ENCODE data around the gene PLEKHA4. TPM values are rescaled to one million over a fixed set of nuclear protein-coding genes. Genes with fewer than 3 reads are reported as not detected.

PLEKHA4 gene
- total and polyA plus RNA-seq, 7 donors: 13.8 to 44.7 (median 20.7) TPM

- 82 to 88% methylated on average over 2 of the region's 2 CpGs for WGBS, 2 donors
- no peak overlapping the region for H3K4me3 ChIP-seq
- TF ChIP-seq EP300 (IDR thresholded peaks at IDR 0.05) (no peak), POLR2A (IDR thresholded peaks at IDR 0.05) (no peak), POLR2AphosphoS5 (IDR thresholded peaks at IDR 0.05) (no peak), CTCF (IDR thresholded peaks at IDR 0.05) (no peak)
- H3K27ac ChIP-seq: no peak overlapping the region
- intact Hi-C loops (cut with DNase I): no loop called here
- peaks cover 0 to 32% (median 6%) of the 10 kb centered on the region in 4 donors for H3K36me3 ChIP-seq
- no peaks in the 10 kb centered on the region for H3K9me3 ChIP-seq
- no peaks in the 10 kb centered on the region for H3K27me3 ChIP-seq
- DNase-seq: no peak
- no peaks in the 10 kb centered on the region for H3K4me1 ChIP-seq
Measured at GRCh38 chr19:48844472-48844871, 23.9 kb downstream of the PLEKHA4 start.

GRCh38 chr19:48842789-48843162 is 25.6 kb downstream of the PLEKHA4 start:
- intact Hi-C loops (cut with DNase I): no loop called here
- WGBS, 2 donors: 38 to 46% methylated on average over 2 of the region's 2 CpGs

GRCh38 chr19:48841571-48841970 is 26.8 kb downstream of the PLEKHA4 start:
- Histone ChIP-seq H3K4me3 (no peak overlapping the region), H3K9me3 (no peaks in the 10 kb centered on the region), H3K27ac (no peak overlapping the region), H3K4me1 (peaks cover 0 to 12% (median 10%) of the 10 kb centered on the region in 4 donors), H3K36me3 (peaks cover 0 to 14% (median 5%) of the 10 kb centered on the region in 4 donors), H3K27me3 (no peaks in the 10 kb centered on the region)
- TF ChIP-seq POLR2AphosphoS5 (IDR thresholded peaks at IDR 0.05) (no peak), CTCF (IDR thresholded peaks at IDR 0.05) (no peak), EP300 (IDR thresholded peaks at IDR 0.05) (no peak)
- DNase-seq: no peak
- 89 to 98% methylated on average over 6 of the region's 6 CpGs for WGBS, 2 donors
- intact Hi-C loops (cut with DNase I): no loop called here

More at GRCh38 chr19:48842789-48843162, 25.6 kb downstream of the PLEKHA4 start:
- no peaks in the 10 kb centered on the region for H3K27me3 ChIP-seq
- H3K9me3 ChIP-seq: no peaks in the 10 kb centered on the region
- no peak overlapping the region for H3K4me3 ChIP-seq
- TF ChIP-seq CTCF (IDR thresholded peaks at IDR 0.05) (peak; percentile 57 to 80 (median 70)), POLR2A (IDR thresholded peaks at IDR 0.05) (no peak)
- no peak overlapping the region for H3K27ac ChIP-seq
- DNase-seq: no peak
- peaks cover 0 to 26% (median 6%) of the 10 kb centered on the region in 4 donors for H3K36me3 ChIP-seq
- H3K4me1 ChIP-seq: peaks cover 0 to under 1% (median 0%) of the 10 kb centered on the region in 4 donors

GRCh38 chr19:48841047-48841446 is 27.4 kb downstream of the PLEKHA4 start:
- DNase-seq: no peak
- Histone ChIP-seq H3K27me3 (no peaks in the 10 kb centered on the region), H3K4me3 (no peak overlapping the region), H3K9me3 (no peaks in the 10 kb centered on the region), H3K4me1 (peaks cover 0 to 17% (median 16%) of the 10 kb centered on the region in 4 donors), H3K36me3 (peaks cover 0 to 10% (median 5%) of the 10 kb centered on the region in 4 donors), H3K27ac (no peak overlapping the region)
- TF ChIP-seq CTCF (IDR thresholded peaks at IDR 0.05): no peak
- intact Hi-C loops (cut with DNase I): no loop called here
- 88 to 93% methylated on average over 16 of the region's 16 CpGs for WGBS, 2 donors

- H3K4me1 ChIP-seq: peaks cover 0 to 27% (median 21%) of the 10 kb centered on the region in 4 donors
- peak overlapping the region; percentile 71 to 86 (median 82) for H3K27ac ChIP-seq
- intact Hi-C loops (cut with DNase I): loop anchor here (2.0 to 5.0 kb wide), 3 partner anchors 25 to 190 kb away; partner anchors contain the start of genes CA11 and FTL
- WGBS, 2 donors: 55 to 70% methylated on average over 9 of the region's 9 CpGs
- H3K4me3 ChIP-seq: peak overlapping the region in 2 of 4 donors; percentile 47 to 51
- DNase-seq: peak; percentile 64
- peaks cover 0 to 13% (median 0%) of the 10 kb centered on the region in 4 donors for H3K36me3 ChIP-seq
- no peaks in the 10 kb centered on the region for H3K9me3 ChIP-seq
- no peaks in the 10 kb centered on the region for H3K27me3 ChIP-seq
- no peak for TF ChIP-seq CTCF (IDR thresholded peaks at IDR 0.05)
- TF ChIP-seq POLR2AphosphoS5 (IDR thresholded peaks at IDR 0.05): no peak
- no peak for TF ChIP-seq EP300 (IDR thresholded peaks at IDR 0.05)
- TF ChIP-seq POLR2A (IDR thresholded peaks at IDR 0.05): no peak
Measured at GRCh38 chr19:48837687-48838086, 30.7 kb downstream of the PLEKHA4 start.
